Gastroesophageal sphincter (tissue), 4 donors: ENCODE measurements around the gene TXNL4B. TPM values are rescaled to one million over a fixed set of nuclear protein-coding genes. Genes with fewer than 3 reads are reported as not detected.

ENCODE experiments used
- ATAC-seq: fragments of 150-250 bp; one replicate; pipeline ENCODE4 v1.9.1; 2016; ENCODE audit warnings: mild to moderate bottlenecking, moderate library complexity
- H3K27ac ChIP-seq, 4 donors: fragments of 200-600 bp; sonication (generic) in 3 of 4; 1 replicate in 3 of 4; 2 replicates in 1 of 4; pipeline ENCODE4 v1.5.1; 2016 to 2019
- H3K27me3 ChIP-seq: fragments of 200-600 bp; sonication (generic); one replicate; pipeline ENCODE4 v1.5.1; 2019
- H3K36me3 ChIP-seq, 2 donors: fragments of 200-600 bp; sonication (generic); one replicate each; pipeline ENCODE4 v1.5.1; 2019; ENCODE audit warnings: control low read depth in 1 of 2
- H3K4me1 ChIP-seq, 3 donors: fragments of 200-600 bp; sonication (generic); 1 replicate in 2 of 3; 2 replicates in 1 of 3; pipeline ENCODE4 v1.5.1; 2016 to 2019; ENCODE audit warnings: control low read depth in 2 of 3
- H3K4me3 ChIP-seq, 2 donors: fragments of 200-600 bp; sonication (generic); one replicate each; pipeline ENCODE4 v1.5.1; 2019; ENCODE audit warnings: mild to moderate bottlenecking in 1 of 2, moderate library complexity in 1 of 2
- H3K9me3 ChIP-seq, 3 donors: fragments of 200-600 bp; sonication (generic); one replicate each; pipeline ENCODE4 v1.5.1; 2017 to 2019; ENCODE audit warnings: control low read depth in 2 of 3
- EP300 ChIP-seq: sonication (generic); formaldehyde crosslinking; IDR thresholded peaks from one replicate; pipeline ENCODE4 v1.6.1; 2017; ENCODE audit warnings: antibody characterized with exemption, mild to moderate bottlenecking
- POLR2A ChIP-seq, 2 donors: fragments of 450-650 bp; IDR thresholded peaks; one replicate each; pipeline ENCODE4 v1.6.1; 2017; ENCODE audit warnings: antibody characterized with exemption in 2 of 2, mild to moderate bottlenecking in 2 of 2, moderate library complexity in 1 of 2
- POLR2AphosphoS5 ChIP-seq: sonication (generic); formaldehyde crosslinking; IDR thresholded peaks from one replicate; pipeline ENCODE4 v1.6.1; 2017; ENCODE audit warnings: antibody characterized with exemption
- WGBS, 2 donors: methylation state at CpG; one replicate each; pipeline ENCODE4 v1.1.5; 2018; ENCODE audit warnings: low coverage in 1 of 2; 5-methylcytosine and 5-hydroxymethylcytosine counted together
- total RNA-seq, 4 donors: library from RNA; depleted of rRNA; stranded (reverse); fragments of >200 nt; gene quantifications; one replicate each; pipeline ENCODE4 v1.1.0, GENCODE V29; 2016
- TF ChIP-seq, protein P1 (sequence below), 4 experiments: fragments of 200-600 bp in 2 of 4; fragments of 450-650 bp in 2 of 4; sonication (generic) in 1 of 4; IDR thresholded peaks; one replicate each; pipeline ENCODE4 v1.5.1; 2017 to 2019; ENCODE audit warnings: antibody characterized with exemption in 4 of 4, mild to moderate bottlenecking in 2 of 4, moderate library complexity in 2 of 4

The TXNL4B gene
- total RNA-seq, 4 donors from 2014 or later: 5.8 to 10.6 (median 8.6) TPM

DNA sequence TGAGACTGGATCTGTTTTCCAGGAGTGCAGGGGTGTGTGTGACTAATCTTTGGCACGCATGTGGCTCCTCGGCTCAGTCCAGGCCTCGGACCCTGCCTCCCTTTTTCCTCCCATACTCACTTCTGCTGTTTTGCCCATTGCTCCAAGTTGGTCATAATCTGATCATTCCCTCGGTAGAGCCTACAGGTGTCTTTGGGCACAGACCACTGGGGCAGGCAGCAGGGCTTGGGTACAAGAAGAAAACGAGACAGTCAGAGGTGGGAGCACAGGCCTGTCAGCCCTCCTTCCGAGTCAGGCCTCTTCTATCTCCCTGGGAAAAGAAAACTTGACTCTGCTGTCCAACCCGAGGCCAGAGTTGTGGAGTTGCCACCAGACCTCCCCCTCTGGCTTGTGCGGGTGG lies 30.0 kb upstream of the TXNL4B start:
- H3K4me3 ChIP-seq: no peak overlapping the region
- TF ChIP-seq, protein P1, sequence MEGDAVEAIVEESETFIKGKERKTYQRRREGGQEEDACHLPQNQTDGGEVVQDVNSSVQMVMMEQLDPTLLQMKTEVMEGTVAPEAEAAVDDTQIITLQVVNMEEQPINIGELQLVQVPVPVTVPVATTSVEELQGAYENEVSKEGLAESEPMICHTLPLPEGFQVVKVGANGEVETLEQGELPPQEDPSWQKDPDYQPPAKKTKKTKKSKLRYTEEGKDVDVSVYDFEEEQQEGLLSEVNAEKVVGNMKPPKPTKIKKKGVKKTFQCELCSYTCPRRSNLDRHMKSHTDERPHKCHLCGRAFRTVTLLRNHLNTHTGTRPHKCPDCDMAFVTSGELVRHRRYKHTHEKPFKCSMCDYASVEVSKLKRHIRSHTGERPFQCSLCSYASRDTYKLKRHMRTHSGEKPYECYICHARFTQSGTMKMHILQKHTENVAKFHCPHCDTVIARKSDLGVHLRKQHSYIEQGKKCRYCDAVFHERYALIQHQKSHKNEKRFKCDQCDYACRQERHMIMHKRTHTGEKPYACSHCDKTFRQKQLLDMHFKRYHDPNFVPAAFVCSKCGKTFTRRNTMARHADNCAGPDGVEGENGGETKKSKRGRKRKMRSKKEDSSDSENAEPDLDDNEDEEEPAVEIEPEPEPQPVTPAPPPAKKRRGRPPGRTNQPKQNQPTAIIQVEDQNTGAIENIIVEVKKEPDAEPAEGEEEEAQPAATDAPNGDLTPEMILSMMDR (IDR thresholded peaks at IDR 0.05): no peak
- TF ChIP-seq EP300 (no peak), POLR2A (IDR thresholded peaks at IDR 0.05) (no peak), POLR2AphosphoS5 (no peak)
- H3K27ac ChIP-seq: no peak overlapping the region
- no peaks in the 10 kb centered on the region for H3K27me3 ChIP-seq
- no peak for ATAC-seq
- no peaks in the 10 kb centered on the region for H3K36me3 ChIP-seq
- H3K9me3 ChIP-seq: no peaks in the 10 kb centered on the region
- 57% methylated on average over 6 of the region's 8 CpGs; no CpG with 5 or more reads in 1 of the 2 donors for WGBS, 2 donors
- H3K4me1 ChIP-seq: peaks cover 0 to 9% (median 0%) of the 10 kb centered on the region in 3 donors

DNA sequence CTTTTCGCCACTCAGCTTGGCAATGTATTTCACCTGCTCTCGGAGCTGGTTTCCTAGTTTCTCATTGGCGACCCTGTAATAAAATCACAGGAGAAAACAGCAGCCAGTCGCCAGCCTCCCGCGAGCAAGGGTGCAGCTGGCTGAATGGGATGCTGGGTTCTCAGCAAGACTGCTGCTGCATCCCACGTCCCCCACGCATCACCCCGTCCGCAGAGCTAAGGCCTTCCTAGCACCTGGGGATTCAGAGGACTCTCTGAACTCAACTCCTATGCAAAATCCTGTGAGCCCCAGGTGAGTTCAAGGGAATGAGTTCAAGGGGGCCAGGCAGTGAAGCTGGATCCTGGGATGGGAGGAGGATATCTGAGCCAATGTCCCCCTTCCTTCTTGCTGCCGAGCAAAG lies 29.5 kb upstream of the TXNL4B start:
- no peak for TF ChIP-seq POLR2A (IDR thresholded peaks at IDR 0.05)
- no peak for TF ChIP-seq EP300
- no peak for TF ChIP-seq POLR2AphosphoS5
- TF ChIP-seq, protein P1 (IDR thresholded peaks at IDR 0.05): no peak
- ATAC-seq: no peak
- H3K27ac ChIP-seq: no peak overlapping the region
- H3K9me3 ChIP-seq: no peaks in the 10 kb centered on the region
- no peaks in the 10 kb centered on the region for H3K36me3 ChIP-seq
- 100% methylated on average over 1 of the region's 11 CpGs; no CpG with 5 or more reads in 1 of the 2 donors for WGBS, 2 donors
- H3K27me3 ChIP-seq: no peaks in the 10 kb centered on the region
- no peak overlapping the region for H3K4me3 ChIP-seq
- H3K4me1 ChIP-seq: peaks cover 0 to 9% (median 0%) of the 10 kb centered on the region in 3 donors

DNA sequence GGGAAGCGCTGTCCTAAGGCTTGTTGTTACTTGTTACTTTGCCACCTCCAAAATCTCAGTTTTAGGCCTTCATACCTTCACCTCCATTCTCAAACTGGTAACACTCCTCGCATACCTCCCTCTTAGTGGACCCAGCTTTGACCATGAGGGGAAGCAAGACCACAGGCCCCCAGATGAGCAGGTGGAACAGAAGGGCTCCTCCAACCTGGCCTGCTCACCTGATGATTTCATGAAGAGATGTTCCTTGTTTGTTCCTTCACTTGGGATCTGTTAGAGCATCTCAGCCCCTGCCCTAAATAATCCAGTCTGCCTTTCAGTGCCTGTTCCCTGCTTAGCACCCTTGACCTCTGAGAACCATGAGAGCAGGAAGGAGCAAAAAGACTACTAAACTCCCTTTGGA lies 28.9 kb upstream of the TXNL4B start:
- no peak for ATAC-seq
- TF ChIP-seq, protein P1 (IDR thresholded peaks at IDR 0.05): no peak
- TF ChIP-seq POLR2AphosphoS5 (no peak), EP300 (no peak), POLR2A (IDR thresholded peaks at IDR 0.05) (no peak)
- Histone ChIP-seq H3K4me3 (no peak overlapping the region), H3K27ac (no peak overlapping the region), H3K9me3 (no peaks in the 10 kb centered on the region), H3K36me3 (no peaks in the 10 kb centered on the region), H3K27me3 (no peaks in the 10 kb centered on the region), H3K4me1 (peaks cover 0 to 9% (median 0%) of the 10 kb centered on the region in 3 donors)
- WGBS, 2 donors: 80 to 100% methylated on average over 1 of the region's 2 CpGs

DNA sequence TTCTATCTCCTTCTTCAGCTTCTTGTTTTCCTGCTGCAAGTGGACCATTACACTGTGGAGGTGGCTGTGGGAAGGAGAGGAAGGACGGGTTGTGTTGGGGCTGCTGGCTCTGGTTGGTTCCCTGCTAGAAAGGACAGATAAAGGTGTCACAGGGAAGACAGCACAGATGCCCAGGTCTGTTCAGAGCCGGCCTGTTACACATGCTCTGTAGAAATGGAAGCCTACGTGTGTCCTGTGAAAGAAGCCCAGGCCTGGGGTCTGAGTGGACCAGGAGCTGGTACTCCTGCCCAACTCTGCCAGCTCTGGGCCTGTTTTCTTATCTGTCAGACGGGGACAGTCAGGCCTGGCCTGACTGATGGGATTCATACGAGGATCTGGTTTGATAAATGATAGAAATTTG lies 26.6 kb upstream of the TXNL4B start:
- no peaks in the 10 kb centered on the region for H3K9me3 ChIP-seq
- no peaks in the 10 kb centered on the region for H3K27me3 ChIP-seq
- no peak overlapping the region for H3K27ac ChIP-seq
- WGBS, 2 donors: 80% methylated on average over 3 of the region's 5 CpGs; no CpG with 5 or more reads in 1 of the 2 donors
- no peak for ATAC-seq
- H3K36me3 ChIP-seq: no peaks in the 10 kb centered on the region
- peaks cover 0 to 6% (median 0%) of the 10 kb centered on the region in 3 donors for H3K4me1 ChIP-seq
- no peak overlapping the region for H3K4me3 ChIP-seq
- no peak for TF ChIP-seq POLR2A (IDR thresholded peaks at IDR 0.05)
- no peak for TF ChIP-seq EP300
- TF ChIP-seq, protein P1 (IDR thresholded peaks at IDR 0.05): no peak
- no peak for TF ChIP-seq POLR2AphosphoS5

DNA sequence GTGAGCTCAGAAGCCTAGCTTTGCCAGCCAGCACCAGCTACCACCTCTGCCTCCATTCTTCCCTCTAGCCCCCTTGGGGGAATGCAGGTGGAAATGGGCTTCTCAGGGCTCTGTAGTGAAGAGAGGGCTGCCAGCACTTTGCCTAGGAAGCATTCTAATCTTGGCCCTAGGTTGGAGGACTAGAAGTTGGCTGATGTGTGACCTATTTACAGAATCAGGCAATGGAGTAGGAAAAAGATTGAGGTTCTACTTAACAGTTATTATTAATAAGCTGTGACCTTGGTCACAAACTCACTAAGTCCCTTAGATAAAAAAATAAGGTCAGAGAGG lies 20.2 kb upstream of the TXNL4B start:
- ATAC-seq: no peak
- H3K4me3 ChIP-seq: no peak overlapping the region
- H3K4me1 ChIP-seq: no peaks in the 10 kb centered on the region
- H3K27me3 ChIP-seq: no peaks in the 10 kb centered on the region
- no peak overlapping the region for H3K27ac ChIP-seq
- H3K36me3 ChIP-seq: peaks cover 0 to 53% of the 10 kb centered on the region in 2 donors
- H3K9me3 ChIP-seq: no peaks in the 10 kb centered on the region
- TF ChIP-seq EP300 (no peak), POLR2A (IDR thresholded peaks at IDR 0.05) (no peak), POLR2AphosphoS5 (no peak)
- TF ChIP-seq, protein P1 (IDR thresholded peaks at IDR 0.05): no peak
